WTC11 (cell line): Measurements from ENCODE around the gene ZNF609. TPM values are rescaled to one million over a fixed set of nuclear protein-coding genes. Genes with fewer than 3 reads are reported as not detected.

ENCODE experiments used
- ATAC-seq: fragments of 200-7000 bp; cut with Tn5 transposase; 2 replicates; pipeline ENCODE4 v1.10.0; 2021; ENCODE audit warnings: mild to moderate bottlenecking, moderate library complexity
- CTCF ChIA-PET: fragments of 300-600 bp; sonication (Branson Sonifier 250); formaldehyde crosslinking; loops from one replicate; lab custom pipeline; 2021; ENCODE audit warnings: antibody characterized with exemption; lab: Charles Lee
- POLR2A ChIA-PET: fragments of 350-600 bp; sonication (Branson Sonifier 250); formaldehyde crosslinking; loops from one replicate; lab custom pipeline; 2021; ENCODE audit warnings: antibody characterized with exemption; lab: Charles Lee
- DNase-seq: peaks from one replicate; pipeline ENCODE4 v3.0.0; 2021; ENCODE audit warnings: low spot score
- H3K27ac Mint-ChIP-seq: 2 replicates; pipeline ENCODE4 v1.8.0; 2021; ENCODE audit warnings: mixed read lengths
- H3K27me3 Mint-ChIP-seq: 2 replicates; pipeline ENCODE4 v1.8.0; 2021; ENCODE audit warnings: low read depth, mild to moderate bottlenecking, moderate library complexity, mixed read lengths
- H3K36me3 Mint-ChIP-seq: 2 replicates; pipeline ENCODE4 v1.8.0; 2021; ENCODE audit warnings: mixed read lengths
- H3K4me1 Mint-ChIP-seq: 2 replicates; pipeline ENCODE4 v1.8.0; 2022; ENCODE audit warnings: mixed read lengths
- H3K4me3 Mint-ChIP-seq: 2 replicates; pipeline ENCODE4 v1.8.0; 2021; ENCODE audit warnings: mild to moderate bottlenecking, moderate library complexity, mixed read lengths
- H3K9me3 Mint-ChIP-seq: 2 replicates; pipeline ENCODE4 v1.8.0; 2021; ENCODE audit warnings: mixed read lengths
- ATF1 ChIP-seq: sonication (generic); formaldehyde crosslinking; IDR thresholded peaks from 2 replicates; pipeline ENCODE4 v1.8.1; 2023; ENCODE audit warnings: mild to moderate bottlenecking, moderate library complexity, missing genetic modification reagents
- CREM ChIP-seq: sonication (generic); formaldehyde crosslinking; IDR thresholded peaks from 2 replicates; pipeline ENCODE4 v1.8.1; 2022; ENCODE audit warnings: mild to moderate bottlenecking, missing genetic modification reagents, moderate library complexity
- ESRRA ChIP-seq: sonication (generic); formaldehyde crosslinking; IDR thresholded peaks from 2 replicates; pipeline ENCODE4 v1.8.1; 2022; ENCODE audit warnings: mild to moderate bottlenecking, missing genetic modification reagents, borderline replicate concordance
- HMGA2 ChIP-seq: fragments of 250-450 bp; sonication (Bioruptor Pico); IDR thresholded peaks from 2 replicates; pipeline ENCODE4 v1.4.0; 2021; ENCODE audit warnings: mild to moderate bottlenecking, moderate library complexity
- JAZF1 ChIP-seq: fragments of 250-450 bp; sonication (Bioruptor Pico); IDR thresholded peaks from 2 replicates; pipeline ENCODE4 v1.9.0; 2021; ENCODE audit warnings: moderate library complexity, mild to moderate bottlenecking, inconsistent platforms
- SOX15 ChIP-seq: fragments of 250-450 bp; sonication (Bioruptor Pico); IDR thresholded peaks from 2 replicates; pipeline ENCODE4 v1.9.0; 2021; ENCODE audit warnings: mild to moderate bottlenecking
- TCF7 ChIP-seq: sonication (generic); formaldehyde crosslinking; IDR thresholded peaks from 2 replicates; pipeline ENCODE4 v1.8.0; 2022; ENCODE audit warnings: mild to moderate bottlenecking, low read depth, missing genetic modification reagents, moderate library complexity
- TEAD4 ChIP-seq: sonication (generic); formaldehyde crosslinking; IDR thresholded peaks from 2 replicates; pipeline ENCODE4 v1.8.0; 2022; ENCODE audit warnings: mild to moderate bottlenecking, missing genetic modification reagents
- ZNF121 ChIP-seq: sonication (generic); formaldehyde crosslinking; IDR thresholded peaks from 2 replicates; pipeline ENCODE4 v1.8.0; 2023; ENCODE audit warnings: missing genetic modification reagents
- ZNF317 ChIP-seq: sonication (generic); formaldehyde crosslinking; IDR thresholded peaks from 2 replicates; pipeline ENCODE4 v1.8.1; 2023; ENCODE audit warnings: low read depth, mild to moderate bottlenecking, moderate library complexity, missing genetic modification reagents, borderline replicate concordance
- ZNF425 ChIP-seq: fragments of 250-450 bp; sonication (Bioruptor Pico); conservative IDR thresholded peaks from 2 replicates; pipeline ENCODE4 v1.9.0; 2021; ENCODE audit warnings: mild to moderate bottlenecking
- ZNF512 ChIP-seq: sonication (generic); formaldehyde crosslinking; IDR thresholded peaks from 2 replicates; pipeline ENCODE4 v1.8.1; 2022; ENCODE audit warnings: missing genetic modification reagents, borderline replicate concordance
- ZNF532 ChIP-seq: fragments of 250-450 bp; sonication (Bioruptor Pico); IDR thresholded peaks from 2 replicates; pipeline ENCODE4 v1.9.0; 2021; ENCODE audit warnings: mild to moderate bottlenecking, borderline replicate concordance
- total RNA-seq: library from RNA; stranded (reverse); gene quantifications from 3 replicates; pipeline ENCODE4 v1.2.3, GENCODE V29; 2021
- TF ChIP-seq, protein P1 (sequence below): sonication (generic); formaldehyde crosslinking; conservative IDR thresholded peaks from 2 replicates; pipeline ENCODE4 v1.8.1; 2023; ENCODE audit warnings: mild to moderate bottlenecking, low read depth, missing genetic modification reagents, moderate library complexity

Gene ZNF609
- total RNA-seq, 1 experiment from 2014 or later: 47.4 TPM

GRCh38 chr15:64720188-64720587 lies 259.8 kb downstream of the ZNF609 start (continued):
- no peak for TF ChIP-seq ZNF512
- TF ChIP-seq ZNF532 (CRISPR knock-in tag): no peak
- TF ChIP-seq ZNF317: no peak
- no peak for TF ChIP-seq CREM (CRISPR knock-in tag)
- no peak for TF ChIP-seq ATF1
- TF ChIP-seq JAZF1 (CRISPR knock-in tag): no peak
- no peak for TF ChIP-seq ZNF121 (CRISPR knock-in tag)

GRCh38 chr15:64730151-64730550 lies 269.8 kb downstream of the ZNF609 start:
- TF ChIP-seq HMGA2 (CRISPR knock-in tag): no peak
- no peak for TF ChIP-seq ZNF425 (CRISPR knock-in tag)
- no peak for TF ChIP-seq SOX15 (CRISPR knock-in tag)
- TF ChIP-seq, protein P1, sequence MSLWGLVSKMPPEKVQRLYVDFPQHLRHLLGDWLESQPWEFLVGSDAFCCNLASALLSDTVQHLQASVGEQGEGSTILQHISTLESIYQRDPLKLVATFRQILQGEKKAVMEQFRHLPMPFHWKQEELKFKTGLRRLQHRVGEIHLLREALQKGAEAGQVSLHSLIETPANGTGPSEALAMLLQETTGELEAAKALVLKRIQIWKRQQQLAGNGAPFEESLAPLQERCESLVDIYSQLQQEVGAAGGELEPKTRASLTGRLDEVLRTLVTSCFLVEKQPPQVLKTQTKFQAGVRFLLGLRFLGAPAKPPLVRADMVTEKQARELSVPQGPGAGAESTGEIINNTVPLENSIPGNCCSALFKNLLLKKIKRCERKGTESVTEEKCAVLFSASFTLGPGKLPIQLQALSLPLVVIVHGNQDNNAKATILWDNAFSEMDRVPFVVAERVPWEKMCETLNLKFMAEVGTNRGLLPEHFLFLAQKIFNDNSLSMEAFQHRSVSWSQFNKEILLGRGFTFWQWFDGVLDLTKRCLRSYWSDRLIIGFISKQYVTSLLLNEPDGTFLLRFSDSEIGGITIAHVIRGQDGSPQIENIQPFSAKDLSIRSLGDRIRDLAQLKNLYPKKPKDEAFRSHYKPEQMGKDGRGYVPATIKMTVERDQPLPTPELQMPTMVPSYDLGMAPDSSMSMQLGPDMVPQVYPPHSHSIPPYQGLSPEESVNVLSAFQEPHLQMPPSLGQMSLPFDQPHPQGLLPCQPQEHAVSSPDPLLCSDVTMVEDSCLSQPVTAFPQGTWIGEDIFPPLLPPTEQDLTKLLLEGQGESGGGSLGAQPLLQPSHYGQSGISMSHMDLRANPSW (CRISPR knock-in tag): no peak
- TF ChIP-seq TEAD4 (CRISPR knock-in tag): no peak
- no peak for TF ChIP-seq TCF7 (CRISPR knock-in tag)
- no peak for TF ChIP-seq ESRRA (CRISPR knock-in tag)
- Mint-ChIP-seq H3K4me3 (no peak overlapping the region), H3K36me3 (peaks cover 60% of the 10 kb centered on the region), H3K9me3 (no peaks in the 10 kb centered on the region), H3K27ac (no peak overlapping the region), H3K4me1 (peaks cover 20% of the 10 kb centered on the region), H3K27me3 (no peaks in the 10 kb centered on the region)
- ChIA-PET CTCF (interaction anchor here (1.6 to 4.5 kb wide), 7 partner anchors 10 to 182 kb away, joined by 4 to 108 read pairs (median 8); partner anchors contain the start of gene ANKDD1A), POLR2A (interaction anchor here (3.7 kb wide), 1 partner anchor 79 kb away, joined by 23 read pairs; no protein-coding TSS in a partner anchor)
- DNase-seq: no peak
- no peak for ATAC-seq
